ENCODE data around the gene GJB1. TPM values are rescaled to one million over a fixed set of nuclear protein-coding genes. Genes with fewer than 3 reads are reported as not detected.

Gene GJB1
- total RNA-seq, 1 donor = not detected

GRCh38 chrX:71236836-71237235, 13.8 kb downstream of the GJB1 start:
- DNase-seq (ENCODE audit: low read depth) = no peak
- H3K4me3 ChIP-seq (ENCODE audit: low read depth, low read length) = no peak overlapping the region
- TF ChIP-seq CTCF (IDR thresholded peaks at IDR 0.05; ENCODE audit: insufficient read depth, low read depth, low read length) = no peak

GRCh38 chrX:71239781-71240180, 16.8 kb downstream of the GJB1 start:
- no peak for DNase-seq (ENCODE audit: low read depth)
- no peak for TF ChIP-seq CTCF (IDR thresholded peaks at IDR 0.05; ENCODE audit: insufficient read depth, low read depth, low read length)
- H3K4me3 ChIP-seq (ENCODE audit: low read depth, low read length) = no peak overlapping the region

- no peak for TF ChIP-seq CTCF (IDR thresholded peaks at IDR 0.05; ENCODE audit: insufficient read depth, low read depth, low read length)
- no peak for DNase-seq (ENCODE audit: low read depth)
- H3K4me3 ChIP-seq (ENCODE audit: low read depth, low read length) = no peak overlapping the region
Observed at GRCh38 chrX:71241301-71241700, 18.3 kb downstream of the GJB1 start.

GRCh38 chrX:71244359-71245128, 21.5 kb downstream of the GJB1 start:
- TF ChIP-seq CTCF (IDR thresholded peaks at IDR 0.05; ENCODE audit: insufficient read depth, low read depth, low read length) = no peak
- no peak overlapping the region for H3K4me3 ChIP-seq (ENCODE audit: low read depth, low read length)
- no peak for DNase-seq (ENCODE audit: low read depth)

GRCh38 chrX:71245159-71245558, 22.1 kb downstream of the GJB1 start:
- no peak for DNase-seq (ENCODE audit: low read depth)
- no peak overlapping the region for H3K4me3 ChIP-seq (ENCODE audit: low read depth, low read length)
- TF ChIP-seq CTCF (IDR thresholded peaks at IDR 0.05; ENCODE audit: insufficient read depth, low read depth, low read length) = no peak

- H3K4me3 ChIP-seq (ENCODE audit: low read depth, low read length) = no peak overlapping the region
- DNase-seq (ENCODE audit: low read depth) = no peak
- no peak for TF ChIP-seq CTCF (IDR thresholded peaks at IDR 0.05; ENCODE audit: insufficient read depth, low read depth, low read length)
Observed at GRCh38 chrX:71250841-71251240, 27.8 kb downstream of the GJB1 start.

All from fibroblast of villous mesenchyme (primary cell).